ENCODE data around the gene MEGF10.

MEGF10 gene

GRCh38 chr5:127326431-127326830 is 35.8 kb downstream of the MEGF10 start:
- no peak for DNase-seq (ENCODE audit: low read depth, low spot score)

GRCh38 chr5:127326976-127327755 is 36.6 kb downstream of the MEGF10 start:
- DNase-seq (ENCODE audit: low read depth, low spot score): no peak

- no peak for DNase-seq (ENCODE audit: low read depth, low spot score)
Observed at GRCh38 chr5:127330116-127330515, 39.5 kb downstream of the MEGF10 start.

GRCh38 chr5:127331890-127332649 is 41.5 kb downstream of the MEGF10 start:
- no peak for DNase-seq (ENCODE audit: low read depth, low spot score)

- DNase-seq (ENCODE audit: low read depth, low spot score): no peak
Observed at GRCh38 chr5:127333483-127333882, 42.9 kb downstream of the MEGF10 start.

- DNase-seq (ENCODE audit: low read depth, low spot score): no peak
Observed at GRCh38 chr5:127335381-127335780, 44.8 kb downstream of the MEGF10 start.

- no peak for DNase-seq (ENCODE audit: low read depth, low spot score)
Observed at GRCh38 chr5:127337876-127338275, 47.3 kb downstream of the MEGF10 start.

GRCh38 chr5:127338501-127338900 is 47.9 kb downstream of the MEGF10 start:
- DNase-seq (ENCODE audit: low read depth, low spot score): no peak

GRCh38 chr5:127340606-127341005 is 50.0 kb downstream of the MEGF10 start:
- DNase-seq (ENCODE audit: low read depth, low spot score): no peak

GRCh38 chr5:127342364-127342763 is 51.8 kb downstream of the MEGF10 start:
- no peak for DNase-seq (ENCODE audit: low read depth, low spot score)

- DNase-seq (ENCODE audit: low read depth, low spot score): no peak
Observed at GRCh38 chr5:127343313-127343712, 52.7 kb downstream of the MEGF10 start.

GRCh38 chr5:127343866-127344265 is 53.3 kb downstream of the MEGF10 start:
- DNase-seq (ENCODE audit: low read depth, low spot score): no peak

- no peak for DNase-seq (ENCODE audit: low read depth, low spot score)
Observed at GRCh38 chr5:127344931-127345330, 54.3 kb downstream of the MEGF10 start.

- DNase-seq (ENCODE audit: low read depth, low spot score): no peak
Observed at GRCh38 chr5:127351418-127351817, 60.8 kb downstream of the MEGF10 start.

- DNase-seq (ENCODE audit: low read depth, low spot score): no peak
Observed at GRCh38 chr5:127352068-127352467, 61.5 kb downstream of the MEGF10 start.

- no peak for DNase-seq (ENCODE audit: low read depth, low spot score)
Observed at GRCh38 chr5:127353327-127353726, 62.7 kb downstream of the MEGF10 start.

- no peak for DNase-seq (ENCODE audit: low read depth, low spot score)
Observed at GRCh38 chr5:127353796-127354195, 63.2 kb downstream of the MEGF10 start.

GRCh38 chr5:127355337-127355736 is 64.7 kb downstream of the MEGF10 start:
- DNase-seq (ENCODE audit: low read depth, low spot score): no peak

- no peak for DNase-seq (ENCODE audit: low read depth, low spot score)
Observed at GRCh38 chr5:127358284-127358683, 67.7 kb downstream of the MEGF10 start.

- DNase-seq (ENCODE audit: low read depth, low spot score): no peak
Observed at GRCh38 chr5:127358740-127359139, 68.1 kb downstream of the MEGF10 start.

- DNase-seq (ENCODE audit: low read depth, low spot score): no peak
Observed at GRCh38 chr5:127359502-127359901, 68.9 kb downstream of the MEGF10 start.

GRCh38 chr5:127363403-127363802 is 72.8 kb downstream of the MEGF10 start:
- no peak for DNase-seq (ENCODE audit: low read depth, low spot score)

- DNase-seq (ENCODE audit: low read depth, low spot score): no peak
Observed at GRCh38 chr5:127367029-127367428, 76.4 kb downstream of the MEGF10 start.

All from iPS DF 19.7 (cell line).